Measurements from ENCODE around the gene CCDC102B. TPM values are rescaled to one million over a fixed set of nuclear protein-coding genes. Genes with fewer than 3 reads are reported as not detected.

The CCDC102B gene
- total and polyA plus RNA-seq, 2 of the 8 experiments (the other 6 are each of a cell fraction or from before 2014, with no cell fraction given): 0.80 to 1.1 TPM

GRCh38 chr18:68822926-68823325 is 25.0 kb downstream of the CCDC102B start (continued):
- TF ChIP-seq USF2 (IDR thresholded peaks at IDR 0.05; ENCODE audit: low read length) (no peak), KDM1A (IDR thresholded peaks at IDR 0.05; ENCODE audit: borderline replicate concordance, low read length) (no peak), SIRT6 (IDR thresholded peaks at IDR 0.05; ENCODE audit: low read length) (no peak), CTBP2 (IDR thresholded peaks at IDR 0.05; ENCODE audit: borderline replicate concordance, insufficient read depth, insufficient read length, low read length) (no peak), POU5F1 (IDR thresholded peaks at IDR 0.05; ENCODE audit: low read depth, low read length) (no peak)
